HG02798 (cell line): Measurements from ENCODE around the gene MAML2.
"Not testable (repeated sequence)": the region's sequence is repeated elsewhere in the genome, so short reads cannot be mapped to it uniquely, and the experiment has no call there.

Experiments
- ATAC-seq: cut with Tn5 transposase; IDR thresholded peaks from one replicate; pipeline ENCODE4 v1.9.1; 2021; ENCODE audit warnings: mild to moderate bottlenecking; ENCODE audit not compliant: unreplicated experiment, poor library complexity

The MAML2 gene

DNA sequence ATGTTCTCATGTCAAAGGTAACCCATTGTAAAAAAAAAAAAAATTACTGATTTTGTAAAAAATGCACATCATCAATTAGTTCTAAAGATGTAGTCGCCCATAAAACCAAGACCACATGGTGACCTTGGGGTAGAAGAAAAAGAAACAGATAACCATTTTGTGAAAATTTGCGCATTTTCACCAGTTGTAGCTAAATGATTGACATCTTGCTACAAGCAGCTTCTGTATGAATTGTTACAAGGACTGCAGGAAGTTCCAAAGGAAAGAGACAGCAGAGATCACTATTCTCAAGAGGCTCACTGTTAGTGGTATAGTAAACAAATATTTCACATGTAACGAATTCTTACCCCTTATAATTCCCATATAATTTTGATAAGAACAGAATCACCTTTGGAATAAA is 48.7 kb downstream of the MAML2 start:
- ATAC-seq, result no peak

DNA sequence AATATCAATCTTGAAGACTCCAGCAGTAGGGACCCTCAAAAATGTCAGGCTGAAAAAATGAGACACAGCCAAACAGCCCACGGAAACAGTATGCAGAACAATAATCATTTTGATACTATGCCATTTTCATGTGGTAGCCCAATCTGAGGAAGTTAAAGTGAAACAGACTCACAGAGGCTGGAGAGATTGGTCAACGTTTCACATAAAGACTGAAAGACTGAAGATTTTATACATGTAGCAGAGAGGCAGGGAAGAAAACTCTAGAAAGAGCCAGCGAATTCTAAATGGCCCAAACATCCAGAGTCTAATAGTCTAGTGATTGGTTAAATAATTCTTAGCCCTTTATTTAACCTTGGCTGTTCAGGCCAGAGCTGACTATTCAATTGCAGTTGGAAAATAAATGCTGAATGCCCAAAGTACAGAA is 49.4 kb downstream of the MAML2 start:
- ATAC-seq, result peak; percentile 88

DNA sequence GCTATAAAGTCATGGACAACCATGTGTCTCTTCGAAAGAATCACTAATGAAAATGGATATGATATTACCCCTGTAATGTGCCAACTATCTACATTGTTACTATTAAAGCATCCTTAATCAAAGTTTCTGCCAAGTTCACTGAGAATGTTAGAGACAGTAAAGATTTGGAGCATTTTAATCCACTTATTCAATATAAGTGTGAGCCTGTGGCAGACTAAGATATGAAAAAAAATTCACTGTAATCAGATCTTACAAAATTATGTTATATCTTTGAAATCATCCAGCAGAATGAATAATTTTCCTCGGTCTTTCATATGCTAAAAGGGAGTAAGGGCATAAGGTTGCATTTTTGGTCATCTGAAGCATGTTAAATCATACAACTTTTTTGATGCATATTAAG is 49.9 kb downstream of the MAML2 start:
- no peak for ATAC-seq

DNA sequence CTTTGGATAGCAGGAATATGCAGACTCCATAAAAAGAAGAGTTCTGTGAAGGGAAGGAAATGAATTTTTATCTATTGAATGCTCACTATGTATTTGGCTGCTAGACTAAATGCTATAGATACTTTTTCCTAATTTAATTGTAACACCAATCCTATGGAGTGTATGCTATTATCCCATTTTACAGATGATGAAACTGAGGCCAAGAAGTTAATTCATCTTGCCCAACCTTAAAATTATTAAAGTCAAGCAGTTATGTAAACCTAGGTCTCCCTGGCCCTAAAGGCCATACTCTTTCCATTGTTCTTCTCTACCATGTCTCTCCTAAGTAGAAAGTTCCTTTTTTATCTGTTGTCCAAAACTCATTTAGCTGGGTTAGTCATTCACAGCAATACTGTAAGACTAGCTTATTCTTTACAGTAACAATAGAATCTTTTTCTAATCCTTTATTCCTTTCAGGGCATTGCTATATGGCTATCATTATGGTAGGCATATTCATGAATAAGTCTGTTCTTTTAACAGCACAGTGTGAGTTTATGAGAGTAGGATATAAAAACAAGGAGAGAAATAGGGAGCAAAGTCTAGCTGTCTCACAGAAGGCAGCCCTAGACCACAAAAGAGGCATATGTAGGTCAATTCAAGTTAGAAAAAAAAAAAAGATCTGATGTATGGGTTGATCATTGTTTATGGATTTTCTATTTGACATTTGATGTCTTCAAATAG is 50.5 kb downstream of the MAML2 start:
- ATAC-seq, result no peak

DNA sequence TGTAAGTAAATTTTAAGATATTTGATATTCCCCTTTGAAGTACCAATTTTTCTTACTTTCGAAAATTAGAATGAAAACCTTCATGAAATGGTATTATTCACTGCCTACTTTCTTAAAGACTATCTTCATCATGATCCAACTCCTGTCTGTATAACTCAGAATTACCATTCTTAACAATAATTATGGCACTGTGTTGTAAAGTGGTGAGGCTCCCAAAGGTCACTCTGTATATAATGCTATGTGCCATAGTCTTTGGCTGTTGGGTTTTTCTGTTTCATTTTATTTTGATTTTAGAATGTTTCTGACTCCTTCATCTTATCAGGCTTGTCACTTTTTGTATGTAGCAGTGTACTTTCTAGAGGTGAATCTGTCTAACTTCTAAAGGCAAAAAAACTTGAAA is 52.4 kb downstream of the MAML2 start:
- no peak for ATAC-seq

DNA sequence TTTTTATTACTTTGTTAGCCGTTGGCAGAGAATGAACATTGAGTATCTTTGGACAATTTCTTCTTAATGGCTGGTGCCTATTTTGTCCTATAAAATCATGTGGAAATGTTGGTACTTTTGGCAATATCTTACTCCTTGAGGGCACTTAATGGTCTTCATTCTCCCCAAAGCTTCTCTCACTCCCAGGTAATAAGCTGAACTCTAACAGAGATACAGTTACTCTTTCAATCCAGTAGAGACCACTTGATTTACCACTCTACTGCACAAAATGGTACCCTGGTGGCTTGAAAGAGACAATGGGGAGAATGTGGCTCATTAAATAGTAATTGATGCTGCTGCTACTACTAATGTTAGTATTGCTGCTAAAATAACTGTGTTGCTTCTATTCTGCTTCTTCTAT is 53.0 kb downstream of the MAML2 start:
- ATAC-seq, result no peak

DNA sequence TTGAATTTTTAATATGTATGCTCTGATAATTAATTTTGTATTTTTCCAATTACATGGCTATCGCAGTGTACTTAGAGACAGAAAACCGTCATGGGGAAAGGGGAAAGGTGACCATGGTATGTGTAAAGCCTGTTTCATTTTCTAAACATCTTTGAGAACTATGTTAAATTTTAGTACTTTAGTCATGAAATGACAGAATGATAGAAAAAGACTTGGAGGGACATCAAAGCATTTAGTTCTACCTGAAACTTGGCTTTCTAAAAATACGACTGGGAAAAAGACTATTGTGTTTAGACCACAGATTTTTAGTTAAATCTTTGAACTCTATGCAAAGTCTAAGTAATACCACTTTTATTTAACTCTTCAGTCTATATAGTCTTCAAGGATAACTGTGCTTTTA is 54.1 kb downstream of the MAML2 start:
- peak; percentile 55 for ATAC-seq

DNA sequence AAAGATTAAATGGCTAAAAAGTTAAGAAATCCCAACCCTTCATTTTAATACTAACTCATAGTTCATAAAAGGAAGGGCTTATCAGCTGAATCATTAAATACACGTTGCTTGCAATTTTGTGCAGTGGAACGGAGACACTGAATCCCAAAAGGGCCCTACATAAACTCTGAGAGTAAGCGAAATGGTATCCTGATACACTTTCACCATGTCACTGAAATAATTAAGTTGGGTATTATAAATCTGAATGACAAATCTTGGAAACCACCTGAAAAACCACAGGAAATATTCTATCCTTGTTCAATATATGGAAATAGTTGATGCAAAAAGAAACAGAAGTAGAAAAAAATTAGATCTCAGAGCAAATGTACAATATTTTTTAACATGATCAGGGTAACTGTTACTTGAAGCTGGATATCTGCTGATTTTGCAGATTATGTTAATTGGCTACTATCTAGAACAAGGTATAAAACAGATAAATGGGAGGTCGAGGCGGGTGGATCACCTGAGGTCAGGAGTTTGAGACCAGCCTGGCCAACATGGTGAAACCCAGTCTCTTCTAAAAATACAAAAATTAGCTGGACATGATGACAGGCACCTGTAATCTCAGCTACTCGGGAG is 55.1 kb downstream of the MAML2 start:
- no peak for ATAC-seq

DNA sequence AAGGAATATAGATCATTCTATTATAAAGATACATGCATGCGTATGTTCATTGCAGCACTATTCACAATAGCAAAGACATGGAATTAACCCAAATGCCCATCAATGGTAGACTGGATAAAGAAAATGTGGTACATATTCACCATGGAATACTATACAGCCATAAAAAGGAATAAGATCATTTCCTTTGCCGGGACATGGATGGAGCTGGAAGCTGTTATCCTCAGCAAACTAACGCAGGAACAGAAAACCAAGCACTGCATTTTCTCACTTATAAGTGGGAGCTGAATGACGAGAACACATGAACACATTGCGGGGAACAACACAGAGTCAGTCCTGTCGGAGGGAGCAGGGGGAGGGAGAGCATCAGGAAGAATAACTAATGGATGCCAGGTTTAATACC is 57.0 kb downstream of the MAML2 start:
- not testable (repeated sequence) for ATAC-seq

DNA sequence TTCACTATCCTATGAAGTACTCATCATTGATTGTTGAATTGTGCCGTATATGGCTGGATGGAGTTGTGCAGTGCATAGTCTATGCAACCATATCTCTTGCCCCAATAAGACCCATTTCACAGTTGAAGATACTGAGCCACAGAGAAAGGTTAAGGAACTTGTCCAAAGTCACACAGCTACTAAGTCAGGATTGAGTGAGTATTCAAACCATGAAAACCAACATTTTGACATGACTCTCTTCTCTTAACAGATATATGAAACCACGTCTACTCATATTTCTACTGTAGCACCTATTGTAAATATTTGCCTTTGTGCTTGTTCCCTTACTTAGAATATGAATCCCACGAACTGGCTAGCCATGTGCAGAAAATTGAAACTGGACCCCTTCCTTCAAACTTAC is 58.1 kb downstream of the MAML2 start:
- no peak for ATAC-seq

DNA sequence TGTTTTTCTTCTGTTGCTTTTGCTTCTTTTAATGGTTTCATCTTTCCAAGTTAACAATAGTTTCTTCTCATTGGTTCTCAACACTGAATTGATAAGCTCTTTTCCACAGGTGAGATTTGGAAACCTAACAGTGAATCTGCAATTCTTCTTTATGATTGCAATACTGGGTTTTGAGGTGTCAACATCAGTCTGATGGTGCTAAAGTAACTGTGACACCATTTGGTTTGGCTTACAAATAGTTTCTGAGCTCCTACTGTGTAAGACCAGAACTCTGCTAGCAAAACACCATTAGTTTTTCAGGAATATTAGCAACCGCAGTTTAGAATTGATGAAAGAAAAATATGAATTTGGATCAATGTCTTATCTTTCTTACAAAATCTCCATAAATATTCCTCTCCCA is 58.6 kb downstream of the MAML2 start:
- no peak for ATAC-seq

DNA sequence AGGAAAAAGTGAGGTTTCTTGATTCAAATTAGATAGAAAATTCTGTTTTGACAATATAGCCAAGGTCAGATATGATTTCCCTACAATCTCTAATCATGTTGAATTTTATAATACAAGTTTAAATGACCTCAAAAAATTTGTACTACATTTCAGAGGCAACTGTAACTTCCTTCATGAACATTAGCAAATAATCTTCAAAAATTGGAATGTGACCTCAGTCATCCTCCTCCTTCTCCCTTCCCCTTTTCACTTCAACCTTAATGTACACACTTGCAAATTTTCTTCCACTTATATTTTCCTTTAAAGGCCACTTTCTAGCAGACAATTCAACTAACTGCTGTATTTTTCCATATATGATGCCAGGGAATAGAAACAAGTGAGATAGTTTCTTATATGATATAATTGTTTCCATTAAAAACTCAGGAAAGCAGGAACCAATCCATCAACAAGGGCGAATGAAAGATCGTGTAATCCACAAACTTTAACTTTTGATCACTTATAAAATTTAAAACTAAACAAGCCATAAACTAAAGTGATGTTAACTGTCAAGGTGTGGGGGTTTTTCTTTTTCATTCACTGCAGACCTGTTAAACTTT is 60.3 kb downstream of the MAML2 start:
- ATAC-seq, result no peak

DNA sequence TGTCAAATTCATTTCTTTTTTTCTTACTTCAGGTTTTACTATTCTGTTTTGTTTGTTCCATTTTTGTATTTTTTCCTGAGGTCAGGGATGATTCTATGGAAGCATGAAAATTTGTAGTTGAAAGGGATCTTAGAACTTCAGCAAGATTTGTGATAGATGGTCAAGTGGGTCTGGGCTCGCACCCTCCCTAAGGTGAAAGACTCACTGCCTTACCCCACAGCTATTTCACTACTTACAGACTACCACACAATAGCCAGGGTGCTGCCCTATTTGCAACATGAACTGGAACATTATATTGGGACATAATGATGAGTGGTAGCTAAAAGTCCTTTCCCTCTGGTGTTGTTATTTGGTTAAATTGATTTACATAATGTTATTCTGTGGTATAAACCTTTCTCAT is 62.6 kb downstream of the MAML2 start:
- no peak for ATAC-seq

DNA sequence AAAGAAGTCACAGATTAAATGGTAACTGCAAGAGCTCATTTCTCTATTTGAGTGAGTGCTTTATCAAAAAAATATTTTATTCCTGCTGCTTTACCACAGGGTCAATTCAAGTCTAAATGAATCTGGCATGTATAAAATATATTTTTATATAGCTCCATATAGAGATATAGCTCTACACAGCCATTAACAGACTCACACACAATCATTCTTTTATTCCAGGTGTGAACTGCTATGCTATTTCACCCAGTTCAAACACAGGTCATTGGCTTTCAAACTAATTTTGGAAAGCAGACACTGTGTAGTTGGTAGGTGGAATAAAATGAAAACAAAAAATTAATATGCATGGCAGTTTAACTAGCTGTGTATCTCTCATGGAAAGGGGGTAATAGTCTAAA is 63.1 kb downstream of the MAML2 start:
- no peak for ATAC-seq

DNA sequence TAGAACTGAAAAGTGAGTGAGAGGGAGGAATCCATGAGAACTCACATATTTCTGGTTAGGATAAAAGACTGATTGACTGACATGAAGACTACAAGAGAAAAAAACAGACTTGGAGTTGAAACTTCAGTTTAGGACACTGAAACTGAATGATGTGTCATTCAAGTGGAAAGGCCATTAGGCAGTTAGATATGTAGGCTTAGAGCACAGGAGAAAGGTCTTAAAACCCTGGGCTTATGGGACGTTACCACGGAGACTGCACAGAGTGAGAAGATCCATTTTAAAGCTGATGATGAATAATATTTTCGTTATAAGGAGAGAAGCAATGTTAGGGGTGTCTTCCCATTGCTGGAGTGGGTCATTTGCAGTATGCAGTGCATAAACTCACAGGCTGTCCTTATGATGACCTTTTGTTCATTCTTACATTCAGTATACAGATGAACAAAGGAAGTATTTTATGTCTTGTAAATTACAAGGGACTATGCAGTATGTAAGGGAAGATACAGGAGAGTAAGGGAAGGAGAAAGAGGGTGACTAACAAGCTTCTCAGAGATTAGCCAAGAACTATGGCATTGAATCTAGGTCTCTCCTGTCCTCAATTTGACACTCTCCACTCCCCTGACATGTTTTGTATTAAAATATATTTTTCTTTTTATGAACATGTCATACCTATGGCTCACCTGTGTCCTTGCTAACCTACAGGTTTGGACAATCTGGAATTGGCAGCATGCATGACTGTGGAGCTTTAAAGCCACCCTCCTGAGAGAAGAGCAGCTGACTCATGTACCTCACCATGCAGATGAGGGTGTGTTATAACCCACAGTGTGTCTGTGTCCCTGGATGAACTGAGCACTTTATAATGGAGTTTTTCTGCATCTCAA is 63.7 kb downstream of the MAML2 start:
- ATAC-seq, result peak; percentile 44

DNA sequence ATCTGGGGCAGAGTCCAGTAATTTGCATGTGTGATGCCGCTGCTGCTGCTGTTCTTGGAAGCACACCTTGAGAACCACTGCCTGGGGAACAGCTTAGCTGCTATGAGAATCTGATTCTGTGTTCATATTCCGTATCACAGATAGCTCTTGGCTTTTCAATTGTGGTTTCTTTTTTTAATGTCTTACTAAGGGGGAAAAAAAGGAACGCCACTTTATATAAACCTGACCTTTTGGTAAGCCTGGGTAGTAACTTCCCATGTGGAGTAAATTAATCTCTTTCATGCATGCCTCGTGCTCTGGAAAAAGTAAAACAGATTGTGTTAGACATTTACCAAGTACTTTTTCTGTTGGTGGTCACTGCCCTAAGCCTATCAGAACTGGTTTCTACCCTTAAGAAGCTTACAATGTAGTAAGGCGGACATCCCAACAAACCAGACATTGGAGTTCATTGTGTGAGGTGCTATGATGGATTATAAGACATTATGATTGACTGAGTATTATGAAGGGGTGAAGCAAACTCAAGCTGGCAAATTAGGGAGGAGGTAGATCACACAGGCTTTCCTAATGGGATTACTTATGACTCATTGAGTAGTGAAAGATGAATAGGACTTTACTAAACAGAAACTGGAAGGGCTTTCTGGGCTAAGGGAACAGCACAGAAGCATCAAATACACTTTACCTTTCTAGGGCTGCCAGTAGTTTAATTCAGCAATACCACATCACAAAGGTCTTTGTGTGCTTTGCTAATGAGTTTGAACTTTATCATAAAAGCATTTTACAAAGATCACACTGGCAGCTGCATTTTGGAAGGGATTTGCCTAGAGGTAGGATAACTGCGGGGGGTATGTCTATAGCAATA is 64.7 kb downstream of the MAML2 start:
- no peak for ATAC-seq

DNA sequence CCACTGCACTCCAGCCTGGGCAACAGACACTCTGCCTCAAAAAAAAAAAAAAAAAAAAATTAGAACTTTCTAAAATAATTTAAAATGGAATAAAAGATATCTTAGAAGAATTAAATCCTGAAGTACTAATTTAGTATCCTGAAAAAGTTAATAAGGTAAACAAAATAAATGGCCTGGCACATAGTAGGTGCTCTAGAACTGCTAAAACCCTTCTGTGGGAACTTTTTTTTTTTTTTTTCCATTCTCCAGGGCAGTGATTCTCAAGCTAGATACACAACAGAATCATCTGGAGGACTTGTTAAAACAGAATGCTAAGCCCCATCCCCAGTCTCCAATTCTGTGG is 65.3 kb downstream of the MAML2 start:
- ATAC-seq, result no peak

DNA sequence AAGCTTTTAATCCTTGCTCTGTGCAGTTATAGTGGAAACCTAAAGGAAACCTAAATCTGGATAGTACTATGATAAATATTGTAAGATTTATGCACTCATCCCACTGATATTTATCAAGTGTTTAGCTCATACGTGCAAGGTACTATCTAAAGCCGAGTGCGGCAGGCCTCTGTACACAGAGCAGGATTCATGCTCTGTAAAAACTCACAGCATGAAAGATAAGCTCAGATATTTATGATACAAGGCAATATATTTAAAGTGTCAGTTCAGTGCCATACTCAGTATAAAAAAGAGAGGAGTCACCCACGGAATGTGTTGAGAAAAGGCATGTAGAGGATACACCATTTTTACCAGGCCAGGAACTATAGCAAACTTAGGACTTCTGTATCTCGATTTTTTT is 66.2 kb downstream of the MAML2 start:
- no peak for ATAC-seq

DNA sequence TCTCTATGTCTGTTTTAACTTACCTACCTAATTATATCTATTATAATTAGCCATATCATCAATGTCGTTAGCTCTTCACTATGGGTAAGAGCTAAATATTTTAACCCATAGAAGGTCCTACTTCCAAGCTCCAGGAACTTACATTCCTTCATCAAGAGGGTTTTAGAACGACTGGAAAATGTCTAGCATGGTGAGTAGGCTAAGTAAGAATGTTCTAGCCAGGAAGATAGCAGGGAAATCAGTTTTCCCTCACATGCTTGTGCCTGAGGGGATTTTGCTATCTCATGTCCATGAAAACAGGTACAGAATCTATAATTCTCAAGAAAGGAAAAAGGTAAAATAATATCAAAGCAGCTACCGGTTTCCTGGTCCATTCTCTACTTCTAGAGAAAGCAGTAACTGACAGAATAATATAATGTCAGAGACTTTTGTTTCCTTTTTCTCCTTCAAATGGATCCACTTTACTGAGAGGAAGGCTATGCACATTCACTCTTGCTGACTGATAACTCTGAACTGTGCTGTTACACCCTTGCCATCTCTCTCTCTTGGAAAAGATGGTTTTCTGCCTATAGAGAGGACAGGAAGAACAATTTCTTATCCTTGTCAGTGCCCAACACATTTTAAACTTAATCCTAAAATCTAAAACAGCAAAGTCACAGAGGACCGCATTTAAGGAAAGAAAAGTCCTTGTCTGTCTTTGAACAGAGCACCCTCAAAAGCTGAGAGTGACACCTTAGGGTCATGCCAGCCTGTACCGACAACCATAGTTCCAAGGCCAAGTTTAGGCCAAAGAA is 67.0 kb downstream of the MAML2 start:
- no peak for ATAC-seq
